ENCODE measurements around the gene ADAM11. TPM values are rescaled to one million over a fixed set of nuclear protein-coding genes. Genes with fewer than 3 reads are reported as not detected.

Gene ADAM11
- total RNA-seq, 1 donor from 2014 or later = 7.3 TPM

DNA sequence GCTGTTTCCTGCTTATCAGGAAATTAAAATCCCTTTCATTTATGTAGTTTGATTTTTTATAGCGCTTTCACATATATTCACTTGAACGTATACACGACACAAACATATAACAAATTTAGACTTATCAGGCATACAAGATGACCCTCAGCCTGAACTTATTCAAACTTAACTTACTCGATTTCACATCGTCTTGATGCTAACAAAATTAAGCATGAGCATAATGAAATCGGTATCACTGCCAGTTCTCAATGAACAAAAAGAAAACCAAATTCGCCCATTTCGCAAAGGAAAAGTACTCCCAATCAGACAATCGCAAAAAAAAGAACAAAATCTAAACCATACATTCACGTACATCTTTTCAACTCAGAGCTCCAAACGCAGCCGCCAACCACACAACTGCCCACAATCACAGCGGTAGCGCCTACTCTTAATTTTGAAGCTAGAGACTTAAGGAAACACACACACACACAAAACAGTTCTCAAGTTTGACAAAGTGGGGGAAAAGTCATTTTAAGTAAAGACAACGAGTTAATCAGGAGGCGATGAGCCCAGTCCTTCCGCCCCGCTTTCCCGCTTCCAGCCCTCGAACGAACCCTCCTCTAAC is 70.2 kb downstream of the ADAM11 start:
- no peaks in the 10 kb centered on the region for H3K9me3 ChIP-seq (replicated peaks)
- peaks cover 37% of the 10 kb centered on the region for H3K27me3 ChIP-seq (ENCODE audit: low read depth)
- peak overlapping the region; percentile 94 for H3K27ac ChIP-seq (replicated peaks)
- no peak for DNase-seq
- peak overlapping the region; percentile 80 for H3K4me3 ChIP-seq
- intact Hi-C loops (cut with micrococcal nuclease) = loop anchor here (5.0 kb wide), 1 partner anchor 42 kb away; no protein-coding TSS in a partner anchor
- TF ChIP-seq, protein P1, sequence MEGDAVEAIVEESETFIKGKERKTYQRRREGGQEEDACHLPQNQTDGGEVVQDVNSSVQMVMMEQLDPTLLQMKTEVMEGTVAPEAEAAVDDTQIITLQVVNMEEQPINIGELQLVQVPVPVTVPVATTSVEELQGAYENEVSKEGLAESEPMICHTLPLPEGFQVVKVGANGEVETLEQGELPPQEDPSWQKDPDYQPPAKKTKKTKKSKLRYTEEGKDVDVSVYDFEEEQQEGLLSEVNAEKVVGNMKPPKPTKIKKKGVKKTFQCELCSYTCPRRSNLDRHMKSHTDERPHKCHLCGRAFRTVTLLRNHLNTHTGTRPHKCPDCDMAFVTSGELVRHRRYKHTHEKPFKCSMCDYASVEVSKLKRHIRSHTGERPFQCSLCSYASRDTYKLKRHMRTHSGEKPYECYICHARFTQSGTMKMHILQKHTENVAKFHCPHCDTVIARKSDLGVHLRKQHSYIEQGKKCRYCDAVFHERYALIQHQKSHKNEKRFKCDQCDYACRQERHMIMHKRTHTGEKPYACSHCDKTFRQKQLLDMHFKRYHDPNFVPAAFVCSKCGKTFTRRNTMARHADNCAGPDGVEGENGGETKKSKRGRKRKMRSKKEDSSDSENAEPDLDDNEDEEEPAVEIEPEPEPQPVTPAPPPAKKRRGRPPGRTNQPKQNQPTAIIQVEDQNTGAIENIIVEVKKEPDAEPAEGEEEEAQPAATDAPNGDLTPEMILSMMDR (IDR thresholded peaks at IDR 0.05; ENCODE audit: borderline replicate concordance) = no peak
- peaks cover 58% of the 10 kb centered on the region for H3K4me1 ChIP-seq
- H3K36me3 ChIP-seq = no peaks in the 10 kb centered on the region

DNA sequence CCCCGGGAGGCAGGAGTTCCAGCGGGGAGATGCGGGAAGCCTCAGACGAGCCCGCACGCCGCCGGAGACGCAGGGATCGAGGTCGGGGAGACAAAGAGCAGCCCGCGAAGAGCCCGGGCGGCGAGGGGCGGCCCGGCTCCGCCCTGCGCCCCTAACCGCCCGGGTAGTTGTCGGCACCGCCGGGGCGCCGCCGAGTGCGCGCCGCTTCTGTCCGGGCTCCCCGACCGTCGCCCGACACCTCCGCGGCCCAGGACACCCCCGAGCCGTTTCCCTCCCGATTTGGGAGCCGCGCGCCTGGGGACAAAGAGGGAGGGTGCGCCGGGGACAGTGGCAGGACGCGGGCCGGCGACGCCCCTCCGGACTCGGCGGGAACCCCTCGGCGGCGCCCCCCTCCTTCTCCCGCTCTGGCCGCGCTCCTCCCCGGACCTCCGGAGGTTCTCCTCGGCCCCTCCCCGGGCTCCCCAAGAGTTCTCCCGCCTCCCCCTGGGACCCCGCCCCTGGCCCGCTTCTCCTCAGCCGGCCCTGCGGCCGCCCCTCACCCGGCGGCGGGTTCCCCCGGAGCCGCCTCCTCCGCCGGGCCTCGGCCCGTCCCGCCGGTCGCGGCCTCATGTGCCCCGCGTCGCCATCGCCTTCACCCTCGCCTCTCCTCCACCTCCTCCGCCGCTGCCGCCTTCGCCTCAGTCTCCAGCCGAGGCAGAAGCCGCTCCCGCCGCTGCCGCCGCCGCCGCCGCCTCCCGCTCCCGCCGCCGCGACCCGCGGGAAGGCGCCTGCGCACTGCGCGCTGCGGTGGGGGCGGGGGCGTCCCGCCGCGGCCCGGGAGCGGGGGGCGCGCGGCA is 71.0 kb downstream of the ADAM11 start, which contains the start of gene GJC1:
GJC1 (minus strand) TSS at position 765 of the 836 bp plus-strand sequence. CDS start 24,470 bp downstream, outside the sequence.
- intact Hi-C loops (cut with micrococcal nuclease) = loop anchor here (5.0 kb wide), 1 partner anchor 42 kb away; no protein-coding TSS in a partner anchor
- DNase-seq = peak; percentile 64
- TF ChIP-seq, protein P1 (IDR thresholded peaks at IDR 0.05; ENCODE audit: borderline replicate concordance) = no peak
- H3K9me3 ChIP-seq (replicated peaks) = no peaks in the 10 kb centered on the region
- no peaks in the 10 kb centered on the region for H3K36me3 ChIP-seq
- peaks cover 58% of the 10 kb centered on the region for H3K4me1 ChIP-seq
- peak within 1 kb of the TSS; percentile 94 for H3K27ac ChIP-seq (replicated peaks)
- H3K27me3 ChIP-seq (ENCODE audit: low read depth) = peaks cover 37% of the 10 kb centered on the region
- peak within 1 kb of the TSS; percentile 80 for H3K4me3 ChIP-seq

DNA sequence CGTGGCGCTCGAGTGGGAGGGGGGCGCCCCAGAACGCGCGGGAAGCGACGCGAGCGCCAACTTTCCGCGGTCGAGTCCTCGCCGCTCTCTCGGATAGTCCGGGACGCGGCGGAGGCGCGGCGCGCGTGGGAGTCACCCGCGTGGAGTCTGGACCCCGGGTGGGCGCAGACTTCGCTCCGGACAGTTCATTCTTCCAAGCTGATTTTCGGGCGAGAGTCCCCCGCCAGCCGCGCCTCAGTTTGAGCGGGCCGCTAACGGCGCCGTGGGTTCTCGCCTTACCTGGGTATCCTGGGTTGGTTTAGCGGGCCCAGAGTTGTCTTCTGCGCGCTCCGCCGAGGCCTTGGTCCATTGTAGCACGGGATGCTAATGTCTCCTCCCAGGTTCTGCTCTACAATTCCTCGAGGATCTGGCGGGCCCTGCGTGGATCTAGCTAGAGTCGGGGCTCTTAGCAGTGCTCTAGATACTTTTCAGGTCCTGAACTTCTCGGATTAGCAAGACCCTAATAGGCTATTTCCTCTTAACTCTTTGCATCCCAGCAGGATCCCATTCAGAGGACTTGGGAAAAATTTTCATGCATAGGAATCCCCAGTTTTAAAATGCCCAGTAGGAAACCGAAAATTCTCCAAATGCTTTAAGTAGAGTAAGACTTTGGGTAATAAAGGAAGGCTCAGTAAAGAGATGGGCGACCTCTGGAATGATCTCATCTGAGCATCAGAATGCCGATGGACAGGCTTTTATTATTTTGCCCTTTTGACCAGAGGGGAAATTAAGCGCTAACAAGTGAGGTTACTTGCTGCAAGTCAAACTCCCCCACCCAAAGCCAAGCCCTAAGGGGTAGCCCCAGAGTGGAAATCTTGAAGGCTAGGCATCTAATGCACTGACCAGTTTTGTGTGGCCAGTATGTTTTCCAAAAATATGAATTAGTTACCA is 71.8 kb downstream of the ADAM11 start:
- H3K36me3 ChIP-seq = no peaks in the 10 kb centered on the region
- no peak for DNase-seq
- peak overlapping the region; percentile 80 for H3K4me3 ChIP-seq
- peaks cover 37% of the 10 kb centered on the region for H3K27me3 ChIP-seq (ENCODE audit: low read depth)
- intact Hi-C loops (cut with micrococcal nuclease) = no loop called here
- TF ChIP-seq, protein P1 (IDR thresholded peaks at IDR 0.05; ENCODE audit: borderline replicate concordance) = no peak
- H3K4me1 ChIP-seq = peaks cover 58% of the 10 kb centered on the region
- no peaks in the 10 kb centered on the region for H3K9me3 ChIP-seq (replicated peaks)
- peak overlapping the region; percentile 94 for H3K27ac ChIP-seq (replicated peaks)

DNA sequence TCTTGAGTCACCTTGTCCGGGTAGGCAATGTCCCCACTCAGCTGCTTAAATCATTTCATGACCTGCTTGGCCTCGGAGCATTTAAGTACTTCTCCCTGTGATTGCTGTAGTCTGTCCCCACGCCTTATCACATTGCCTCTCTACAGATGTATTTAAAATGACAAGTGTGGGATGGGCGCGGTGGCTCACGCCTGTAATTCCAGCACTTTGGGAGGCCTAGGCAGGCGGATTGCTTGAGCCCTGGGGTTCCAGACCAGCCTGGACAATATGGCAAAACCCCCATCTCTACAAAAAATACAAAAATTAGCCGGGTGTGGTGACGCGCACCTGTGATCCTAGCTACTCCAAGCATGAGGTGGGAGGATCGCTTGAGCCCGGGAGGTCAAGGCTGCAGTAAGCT is 72.6 kb downstream of the ADAM11 start:
- Histone ChIP-seq H3K4me1 (peaks cover 51% of the 10 kb centered on the region), H3K9me3 (replicated peaks) (no peaks in the 10 kb centered on the region), H3K36me3 (no peaks in the 10 kb centered on the region), H3K27me3 (ENCODE audit: low read depth) (peaks cover 37% of the 10 kb centered on the region), H3K27ac (replicated peaks) (peak overlapping the region; percentile 94), H3K4me3 (peak overlapping the region; percentile 80)
- TF ChIP-seq, protein P1 (IDR thresholded peaks at IDR 0.05; ENCODE audit: borderline replicate concordance) = no peak
- DNase-seq = no peak
- intact Hi-C loops (cut with micrococcal nuclease) = no loop called here

Other genes with a start within 250 kb of the ADAM11 start
- 4.0 TPM for gene FZD2, start 201.5 kb upstream of the ADAM11 start, total RNA-seq
- not detected for gene MEIOC, start 102.5 kb upstream of the ADAM11 start, total RNA-seq
- gene CCDC43, start 69.2 kb upstream of the ADAM11 start, total RNA-seq = 28.8 TPM
- 5.7 TPM for gene DBF4B, start 50.3 kb upstream of the ADAM11 start, total RNA-seq
- gene GJC1, start 71.3 kb downstream of the ADAM11 start, total RNA-seq = 18.8 TPM
- gene HIGD1B, start 88.9 kb downstream of the ADAM11 start, total RNA-seq = 18.3 TPM
- 62.0 TPM for gene EFTUD2, start 140.5 kb downstream of the ADAM11 start, total RNA-seq
- 4.1 TPM for gene GFAP, start 156.5 kb downstream of the ADAM11 start, total RNA-seq
- gene KIF18B, start 188.8 kb downstream of the ADAM11 start, total RNA-seq = 0.49 TPM
- gene C1QL1, start 209.3 kb downstream of the ADAM11 start, total RNA-seq = 0.74 TPM